HuH-7 (cell line): ENCODE results near the gene BHLHA15.

Experiments
- DNase-seq: peaks from one replicate; pipeline ENCODE4 v3.0.0; 2011; ENCODE audit warnings: low spot score

BHLHA15 gene

GRCh38 chr7:98244871-98245270 is 33.6 kb downstream of the BHLHA15 start:
- DNase-seq, result no peak

- no peak for DNase-seq
Observed at GRCh38 chr7:98248156-98248555, 36.9 kb downstream of the BHLHA15 start.

- no peak for DNase-seq
Observed at GRCh38 chr7:98249106-98249505, 37.9 kb downstream of the BHLHA15 start.

GRCh38 chr7:98250789-98251188 is 39.5 kb downstream of the BHLHA15 start:
- no peak for DNase-seq

- DNase-seq, result no peak
Observed at GRCh38 chr7:98251231-98251600, 40.0 kb downstream of the BHLHA15 start.

- peak; percentile 100 for DNase-seq
Observed at GRCh38 chr7:98251601-98252424, 40.6 kb downstream of the BHLHA15 start, which contains the start of gene TECPR1. TSS of gene TECPR1 (minus strand) at chr7:98252232. CDS start at chr7:98246146, 6,086 bp downstream.

GRCh38 chr7:98252425-98253054 is 41.3 kb downstream of the BHLHA15 start:
- DNase-seq, result no peak

- no peak for DNase-seq
Observed at GRCh38 chr7:98254516-98254915, 43.3 kb downstream of the BHLHA15 start.

GRCh38 chr7:98254951-98255610 is 43.8 kb downstream of the BHLHA15 start:
- no peak for DNase-seq

GRCh38 chr7:98256431-98256830 is 45.2 kb downstream of the BHLHA15 start:
- DNase-seq, result no peak

- DNase-seq, result no peak
Observed at GRCh38 chr7:98257701-98258100, 46.5 kb downstream of the BHLHA15 start.
